Astrocyte (in vitro differentiated cells and primary cell): ENCODE results near the gene IL20RA. TPM values are rescaled to one million over a fixed set of nuclear protein-coding genes. Genes with fewer than 3 reads are reported as not detected.

Experiments used
- DNase-seq: peaks from one replicate; pipeline ENCODE4 v3.0.0-alpha.2; 2010; ENCODE audit warnings: low read depth
- FAIRE-seq: peaks from 2 replicates; lab custom pipeline; 2011; peaks lifted over from hg19 to GRCh38; lab: Jason Lieb, UNC
- H2AFZ ChIP-seq: 2 replicates; pipeline ENCODE4 v1.6.0; 2012; ENCODE audit warnings: low read depth, low read length, inconsistent platforms
- H3K27ac ChIP-seq: 2 replicates; pipeline ENCODE4 v1.5.1; 2011; ENCODE audit warnings: low read depth, low read length, inconsistent platforms
- H3K27me3 ChIP-seq: 2 replicates; pipeline ENCODE4 v1.6.0; 2011; ENCODE audit warnings: low read length, inconsistent platforms; ENCODE audit not compliant: insufficient read depth
- H3K36me3 ChIP-seq: 2 replicates; pipeline ENCODE4 v1.5.1; 2011; ENCODE audit warnings: low read length, inconsistent platforms; ENCODE audit not compliant: insufficient read depth
- H3K4me1 ChIP-seq: 2 replicates; pipeline ENCODE4 v1.5.1; 2011; ENCODE audit warnings: low read length, inconsistent platforms; ENCODE audit not compliant: insufficient read depth
- H3K4me2 ChIP-seq: 2 replicates; pipeline ENCODE4 v1.6.0; 2012; ENCODE audit warnings: low read length, inconsistent platforms
- H3K4me3 ChIP-seq: 2 replicates; pipeline ENCODE4 v1.5.1; 2011; ENCODE audit warnings: low read depth, mild to moderate bottlenecking, low read length, inconsistent platforms; ENCODE audit not compliant: insufficient read depth
- H3K79me2 ChIP-seq: 2 replicates; pipeline ENCODE4 v1.6.0; 2012; ENCODE audit warnings: mild to moderate bottlenecking, low read length, inconsistent platforms; ENCODE audit not compliant: insufficient read depth
- H3K9ac ChIP-seq: 2 replicates; pipeline ENCODE4 v1.6.0; 2012; ENCODE audit warnings: mild to moderate bottlenecking, low read length, inconsistent platforms
- H3K9me3 ChIP-seq: 2 replicates; pipeline ENCODE4 v1.5.1; 2012; ENCODE audit warnings: low read depth, mild to moderate bottlenecking, low read length, inconsistent platforms; ENCODE audit not compliant: insufficient read depth
- H4K20me1 ChIP-seq: 2 replicates; pipeline ENCODE4 v1.6.0; 2012; ENCODE audit warnings: low read length, inconsistent platforms; ENCODE audit not compliant: insufficient read depth
- H3K27ac Mint-ChIP-seq: one replicate; pipeline ENCODE4 v1.8.0; 2021; ENCODE audit warnings: mild to moderate bottlenecking, mixed read lengths; ENCODE audit not compliant: unreplicated experiment
- H3K27me3 Mint-ChIP-seq: one replicate; pipeline ENCODE4 v1.8.0; 2021; ENCODE audit warnings: low read depth, mixed read lengths; ENCODE audit not compliant: unreplicated experiment
- H3K36me3 Mint-ChIP-seq: one replicate; pipeline ENCODE4 v1.8.0; 2021; ENCODE audit warnings: low read depth, mixed read lengths; ENCODE audit not compliant: unreplicated experiment
- H3K4me1 Mint-ChIP-seq: one replicate; pipeline ENCODE4 v1.8.0; 2021; ENCODE audit warnings: low read depth, mixed read lengths; ENCODE audit not compliant: unreplicated experiment
- H3K4me3 Mint-ChIP-seq: one replicate; pipeline ENCODE4 v1.8.0; 2021; ENCODE audit warnings: mild to moderate bottlenecking, moderate library complexity, mixed read lengths; ENCODE audit not compliant: unreplicated experiment
- H3K9me3 Mint-ChIP-seq: one replicate; pipeline ENCODE4 v1.8.0; 2021; ENCODE audit warnings: mild to moderate bottlenecking, mixed read lengths; ENCODE audit not compliant: unreplicated experiment
- EZH2 ChIP-seq: IDR thresholded peaks from 2 replicates; pipeline ENCODE4 v1.6.1; 2012; ENCODE audit warnings: mild to moderate bottlenecking, low read length, inconsistent platforms; ENCODE audit not compliant: insufficient read depth
- total RNA-seq: library from RNA; stranded (reverse); gene quantifications from 2 replicates; pipeline ENCODE4 v1.2.1, GENCODE V29; 2021
- TF ChIP-seq, protein P1 (sequence below): IDR thresholded peaks from 2 replicates; pipeline ENCODE4 v1.5.1; 2011; ENCODE audit warnings: low read depth, mild to moderate bottlenecking, inconsistent platforms, low read length, moderate library complexity; ENCODE audit not compliant: insufficient read depth

Gene IL20RA
- total RNA-seq, 1 donor from 2014 or later = 0.07 TPM

DNA sequence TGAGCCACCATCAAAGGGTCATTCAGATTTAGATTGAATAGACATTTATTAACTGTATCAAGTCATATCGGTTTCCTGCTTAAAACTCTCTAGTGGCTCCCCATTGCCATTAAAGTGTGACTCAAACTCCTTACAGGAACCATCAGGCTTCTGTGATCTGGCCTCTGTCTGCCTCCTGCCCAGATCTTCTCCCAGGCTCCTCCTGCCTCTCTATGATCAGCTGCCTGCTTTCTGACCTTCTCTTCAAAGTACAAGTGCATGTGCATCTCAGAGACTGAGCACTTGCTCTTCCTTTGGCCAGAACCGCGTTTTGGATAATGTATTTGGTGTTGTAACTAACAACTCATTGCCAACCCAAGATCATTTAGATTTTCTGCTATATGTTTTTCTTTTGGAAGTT is 52.7 kb downstream of the IL20RA start:
- H4K20me1 ChIP-seq = no peaks in the 10 kb centered on the region
- DNase-seq = no peak
- no peak overlapping the region for H3K9ac ChIP-seq
- peaks cover 6% of the 10 kb centered on the region for H3K4me1 ChIP-seq
- no peaks in the 10 kb centered on the region for H3K36me3 ChIP-seq
- H3K9me3 ChIP-seq = no peaks in the 10 kb centered on the region
- H3K9me3 Mint-ChIP-seq = no peaks in the 10 kb centered on the region
- no peak overlapping the region for H3K4me2 ChIP-seq
- H3K4me3 ChIP-seq = no peak overlapping the region
- TF ChIP-seq, protein P1, sequence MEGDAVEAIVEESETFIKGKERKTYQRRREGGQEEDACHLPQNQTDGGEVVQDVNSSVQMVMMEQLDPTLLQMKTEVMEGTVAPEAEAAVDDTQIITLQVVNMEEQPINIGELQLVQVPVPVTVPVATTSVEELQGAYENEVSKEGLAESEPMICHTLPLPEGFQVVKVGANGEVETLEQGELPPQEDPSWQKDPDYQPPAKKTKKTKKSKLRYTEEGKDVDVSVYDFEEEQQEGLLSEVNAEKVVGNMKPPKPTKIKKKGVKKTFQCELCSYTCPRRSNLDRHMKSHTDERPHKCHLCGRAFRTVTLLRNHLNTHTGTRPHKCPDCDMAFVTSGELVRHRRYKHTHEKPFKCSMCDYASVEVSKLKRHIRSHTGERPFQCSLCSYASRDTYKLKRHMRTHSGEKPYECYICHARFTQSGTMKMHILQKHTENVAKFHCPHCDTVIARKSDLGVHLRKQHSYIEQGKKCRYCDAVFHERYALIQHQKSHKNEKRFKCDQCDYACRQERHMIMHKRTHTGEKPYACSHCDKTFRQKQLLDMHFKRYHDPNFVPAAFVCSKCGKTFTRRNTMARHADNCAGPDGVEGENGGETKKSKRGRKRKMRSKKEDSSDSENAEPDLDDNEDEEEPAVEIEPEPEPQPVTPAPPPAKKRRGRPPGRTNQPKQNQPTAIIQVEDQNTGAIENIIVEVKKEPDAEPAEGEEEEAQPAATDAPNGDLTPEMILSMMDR = no peak
- no peak for TF ChIP-seq EZH2
- H2AFZ ChIP-seq = no peak overlapping the region
- H3K27ac ChIP-seq = no peak overlapping the region
- no peak for FAIRE-seq
- H3K27ac Mint-ChIP-seq = no peak overlapping the region
- H3K36me3 Mint-ChIP-seq = no peaks in the 10 kb centered on the region
- H3K79me2 ChIP-seq = no peaks in the 10 kb centered on the region
- peaks cover 15% of the 10 kb centered on the region for H3K4me1 Mint-ChIP-seq
- peaks cover 10% of the 10 kb centered on the region for H3K27me3 ChIP-seq
- H3K27me3 Mint-ChIP-seq = peaks cover 17% of the 10 kb centered on the region
- H3K4me3 Mint-ChIP-seq = no peak overlapping the region

DNA sequence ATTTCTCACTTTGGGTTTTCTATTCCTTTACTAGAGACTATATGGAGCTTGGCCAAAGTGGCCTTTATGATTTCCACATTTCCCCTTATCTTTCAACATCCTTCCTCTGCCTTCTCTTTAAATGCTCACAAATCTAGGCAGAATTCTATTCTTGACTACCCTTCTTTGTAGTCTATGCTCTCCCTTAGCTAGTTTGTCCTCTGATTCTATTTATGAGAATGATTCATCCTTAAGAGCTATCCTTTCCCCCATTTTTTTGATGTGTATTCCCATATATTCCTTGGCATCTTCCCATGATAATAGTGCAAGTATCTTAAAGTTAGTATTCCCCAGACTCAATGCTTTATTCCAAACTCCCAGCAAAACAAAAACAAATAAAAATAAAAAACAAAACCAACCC is 53.1 kb downstream of the IL20RA start:
- H3K27ac ChIP-seq = no peak overlapping the region
- TF ChIP-seq EZH2 = no peak
- TF ChIP-seq, protein P1 = no peak
- H3K9ac ChIP-seq = no peak overlapping the region
- Mint-ChIP-seq H3K4me3 (no peak overlapping the region), H3K27ac (no peak overlapping the region), H3K9me3 (no peaks in the 10 kb centered on the region), H3K36me3 (no peaks in the 10 kb centered on the region), H3K4me1 (peaks cover 15% of the 10 kb centered on the region), H3K27me3 (peaks cover 17% of the 10 kb centered on the region)
- no peak overlapping the region for H2AFZ ChIP-seq
- peaks cover 6% of the 10 kb centered on the region for H3K4me1 ChIP-seq
- FAIRE-seq (no peak), DNase-seq (no peak)
- no peaks in the 10 kb centered on the region for H3K36me3 ChIP-seq
- no peaks in the 10 kb centered on the region for H4K20me1 ChIP-seq
- H3K79me2 ChIP-seq = no peaks in the 10 kb centered on the region
- no peak overlapping the region for H3K4me3 ChIP-seq
- H3K9me3 ChIP-seq = no peaks in the 10 kb centered on the region
- H3K27me3 ChIP-seq = peaks cover 10% of the 10 kb centered on the region
- no peak overlapping the region for H3K4me2 ChIP-seq

DNA sequence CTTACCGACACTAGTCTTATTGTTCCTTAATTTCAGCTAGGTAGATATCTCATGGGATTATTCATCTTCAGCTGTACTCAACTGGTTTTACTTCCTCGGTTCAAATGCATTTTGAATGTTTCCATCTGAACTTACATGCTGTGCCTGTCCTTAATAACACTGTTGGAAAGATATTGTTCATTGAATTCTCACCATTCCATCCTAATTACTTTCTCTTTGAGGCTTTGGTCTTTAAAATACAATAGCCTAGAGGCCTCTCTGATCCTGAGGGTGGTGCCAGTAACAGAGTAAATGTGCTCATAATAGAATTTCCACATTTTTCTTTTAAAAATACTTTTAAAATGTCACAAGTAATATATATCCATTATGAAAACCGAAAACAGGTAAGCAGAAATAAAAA is 54.0 kb downstream of the IL20RA start:
- H3K4me3 ChIP-seq = no peak overlapping the region
- H3K9me3 ChIP-seq = no peaks in the 10 kb centered on the region
- H3K4me3 Mint-ChIP-seq = peak overlapping the region; percentile 87
- FAIRE-seq (no peak), DNase-seq (no peak)
- no peak overlapping the region for H3K27ac Mint-ChIP-seq
- no peak overlapping the region for H2AFZ ChIP-seq
- no peak for TF ChIP-seq EZH2
- TF ChIP-seq, protein P1 = no peak
- no peak overlapping the region for H3K4me2 ChIP-seq
- peaks cover 13% of the 10 kb centered on the region for H3K27me3 ChIP-seq
- H3K36me3 ChIP-seq = no peaks in the 10 kb centered on the region
- H3K27ac ChIP-seq = no peak overlapping the region
- no peaks in the 10 kb centered on the region for H4K20me1 ChIP-seq
- H3K27me3 Mint-ChIP-seq = peaks cover 17% of the 10 kb centered on the region
- H3K4me1 Mint-ChIP-seq = peaks cover 15% of the 10 kb centered on the region
- H3K9me3 Mint-ChIP-seq = no peaks in the 10 kb centered on the region
- H3K36me3 Mint-ChIP-seq = no peaks in the 10 kb centered on the region
- H3K4me1 ChIP-seq = peaks cover 6% of the 10 kb centered on the region
- no peaks in the 10 kb centered on the region for H3K79me2 ChIP-seq
- H3K9ac ChIP-seq = no peak overlapping the region
